Mesendoderm (in vitro differentiated cells): ENCODE data around the gene KLC1. TPM values are rescaled to one million over a fixed set of nuclear protein-coding genes. Genes with fewer than 3 reads are reported as not detected.

Experiments
- small RNA-seq: library from polyadenylated mRNA; stranded (forward); fragments of <200 nt; extraction: miRNeasy Mini kit (QIAGEN cat#:217004); gene quantifications from one replicate; pipeline ENCODE3, GENCODE V24; 2013; ENCODE audit not compliant: insufficient read depth

Gene KLC1

Small RNA genes lying within 50 kb of the gene (small RNA-seq; reads per million reads assigned to genes)
- gene RF00019: not detected
